Measurements from ENCODE around the gene ITGB7.
"Not testable (repeated sequence)": the region's sequence is repeated elsewhere in the genome, so short reads cannot be mapped to it uniquely, and the experiment has no call there.

Gene ITGB7

GRCh38 chr12:53176750-53177149, 30.3 kb downstream of the ITGB7 start:
- no peak for DNase-seq

- peak; percentile 68 for DNase-seq
These were observed 32.1 kb downstream of the ITGB7 start for GRCh38 chr12:53174881-53175491.

- DNase-seq: no peak
These were observed 33.9 kb downstream of the ITGB7 start for GRCh38 chr12:53173085-53173715.

- no peak for DNase-seq
These were observed 34.7 kb downstream of the ITGB7 start for GRCh38 chr12:53172352-53172751.

GRCh38 chr12:53171725-53172329, 35.2 kb downstream of the ITGB7 start:
- DNase-seq: peak; percentile 20

GRCh38 chr12:53170876-53171724, 36.0 kb downstream of the ITGB7 start:
- DNase-seq: no peak

- no peak for DNase-seq
These were observed 36.8 kb downstream of the ITGB7 start for GRCh38 chr12:53170215-53170614.

GRCh38 chr12:53169644-53170043, 37.4 kb downstream of the ITGB7 start:
- DNase-seq: no peak

GRCh38 chr12:53166837-53167236, 40.2 kb downstream of the ITGB7 start:
- DNase-seq: no peak

GRCh38 chr12:53163008-53163407, 44.0 kb downstream of the ITGB7 start:
- DNase-seq: not testable (repeated sequence)

GRCh38 chr12:53161119-53161911, 45.7 kb downstream of the ITGB7 start:
- DNase-seq: no peak

- DNase-seq: no peak
These were observed 46.4 kb downstream of the ITGB7 start for GRCh38 chr12:53160673-53161072.

GRCh38 chr12:53160000-53160399, 47.1 kb downstream of the ITGB7 start:
- no peak for DNase-seq

- peak; percentile 72 for DNase-seq
These were observed 47.7 kb downstream of the ITGB7 start for GRCh38 chr12:53159195-53159839.

GRCh38 chr12:53152390-53152789, 54.7 kb downstream of the ITGB7 start:
- DNase-seq: no peak

- no peak for DNase-seq
These were observed 56.0 kb downstream of the ITGB7 start for GRCh38 chr12:53151039-53151438.

- DNase-seq: no peak
These were observed 59.4 kb downstream of the ITGB7 start for GRCh38 chr12:53147653-53148052.

- DNase-seq: no peak
These were observed 59.9 kb downstream of the ITGB7 start for GRCh38 chr12:53147181-53147580.

GRCh38 chr12:53145383-53146260, 61.4 kb downstream of the ITGB7 start:
- no peak for DNase-seq

- DNase-seq: no peak
These were observed 63.7 kb downstream of the ITGB7 start for GRCh38 chr12:53143355-53143754.

Measured in NCI-H1092 treated with DMSO at 0.1 percent for 48 hours (cell line).